Tibial artery (tissue), 4 donors: ENCODE results near the gene DEUP1.

Experiments used
- DNase-seq, 2 donors: peaks; one replicate each; pipeline ENCODE4 v3.0.0-alpha.2; 2019
- H3K27ac ChIP-seq, 2 donors: fragments of 200-600 bp; sonication (generic) in 1 of 2; 1 replicate in 1 of 2; 2 replicates in 1 of 2; pipeline ENCODE4 v1.5.1; 2018 to 2019; ENCODE audit warnings: mild to moderate bottlenecking in 1 of 2
- H3K27me3 ChIP-seq, 2 donors: fragments of 200-600 bp; sonication (generic) in 1 of 2; one replicate each; pipeline versions ENCODE4 v1.5.1 to v1.6.0; 2016 to 2019
- H3K36me3 ChIP-seq, 3 donors: fragments of 200-600 bp; sonication (generic) in 2 of 3; one replicate each; pipeline ENCODE4 v1.5.1; 2016 to 2019; ENCODE audit warnings: mild to moderate bottlenecking in 2 of 3
- H3K4me1 ChIP-seq, 4 donors: fragments of 200-600 bp; sonication (generic) in 2 of 4; 1 replicate in 3 of 4; 2 replicates in 1 of 4; pipeline ENCODE4 v1.5.1; 2016 to 2019
- H3K4me3 ChIP-seq, 2 donors: fragments of 200-600 bp; sonication (generic) in 1 of 2; 1 replicate in 1 of 2; 2 replicates in 1 of 2; pipeline ENCODE4 v1.5.1; 2018 to 2019; ENCODE audit warnings: mild to moderate bottlenecking in 2 of 2
- H3K9me3 ChIP-seq, 3 donors: fragments of 200-600 bp; sonication (generic) in 1 of 3; one replicate each; pipeline ENCODE4 v1.5.1; 2016 to 2019
- CTCF ChIP-seq, 2 experiments: fragments of 200-600 bp in 1 of 2; fragments of 450-650 bp in 1 of 2; IDR thresholded peaks; one replicate each; pipeline ENCODE4 v1.5.1; 2017 to 2019; ENCODE audit warnings: antibody characterized with exemption in 2 of 2, mild to moderate bottlenecking in 1 of 2, moderate library complexity in 1 of 2
- intact Hi-C: fragments of 100-400 bp; cut with DNase I; formaldehyde crosslinking; loops from one replicate; pipeline ENCODE4 v1.15.0; 2023; ENCODE audit warnings: low total_unique reads

DEUP1 gene

GRCh38 chr11:93394488-93394887, 63.9 kb downstream of the DEUP1 start:
- Histone ChIP-seq H3K4me1 (no peaks in the 10 kb centered on the region), H3K36me3 (no peaks in the 10 kb centered on the region), H3K9me3 (no peaks in the 10 kb centered on the region), H3K4me3 (no peak overlapping the region), H3K27ac (no peak overlapping the region), H3K27me3 (no peaks in the 10 kb centered on the region)
- intact Hi-C loops, result no loop called here
- no peak for TF ChIP-seq CTCF (IDR thresholded peaks at IDR 0.05)
- no peak for DNase-seq

- TF ChIP-seq CTCF (IDR thresholded peaks at IDR 0.05), result no peak
- H3K4me3 ChIP-seq, result no peak overlapping the region
- H3K4me1 ChIP-seq, result no peaks in the 10 kb centered on the region
- H3K27me3 ChIP-seq, result no peaks in the 10 kb centered on the region
- DNase-seq, result no peak
- intact Hi-C loops, result no loop called here
- no peaks in the 10 kb centered on the region for H3K36me3 ChIP-seq
- no peak overlapping the region for H3K27ac ChIP-seq
- H3K9me3 ChIP-seq, result no peaks in the 10 kb centered on the region
Measured at GRCh38 chr11:93396316-93396715, 65.8 kb downstream of the DEUP1 start.

GRCh38 chr11:93403930-93404329, 73.4 kb downstream of the DEUP1 start:
- intact Hi-C loops, result no loop called here

GRCh38 chr11:93407777-93408401, 77.3 kb downstream of the DEUP1 start:
- H3K4me3 ChIP-seq, result no peak overlapping the region
- TF ChIP-seq CTCF (IDR thresholded peaks at IDR 0.05), result no peak
- intact Hi-C loops, result no loop called here
- DNase-seq, result no peak
- no peaks in the 10 kb centered on the region for H3K27me3 ChIP-seq
- no peaks in the 10 kb centered on the region for H3K36me3 ChIP-seq
- H3K27ac ChIP-seq, result no peak overlapping the region
- no peaks in the 10 kb centered on the region for H3K4me1 ChIP-seq
- no peaks in the 10 kb centered on the region for H3K9me3 ChIP-seq

More at GRCh38 chr11:93403930-93404329, 73.4 kb downstream of the DEUP1 start:
- Histone ChIP-seq H3K27me3 (no peaks in the 10 kb centered on the region), H3K27ac (no peak overlapping the region), H3K9me3 (no peaks in the 10 kb centered on the region), H3K36me3 (no peaks in the 10 kb centered on the region), H3K4me1 (no peaks in the 10 kb centered on the region), H3K4me3 (no peak overlapping the region)
- no peak for DNase-seq
- no peak for TF ChIP-seq CTCF (IDR thresholded peaks at IDR 0.05)

- TF ChIP-seq CTCF (IDR thresholded peaks at IDR 0.05), result no peak
- no peaks in the 10 kb centered on the region for H3K27me3 ChIP-seq
- H3K4me3 ChIP-seq, result no peak overlapping the region
- H3K4me1 ChIP-seq, result no peaks in the 10 kb centered on the region
- no peak overlapping the region for H3K27ac ChIP-seq
- no peaks in the 10 kb centered on the region for H3K9me3 ChIP-seq
- no peak for DNase-seq
- no peaks in the 10 kb centered on the region for H3K36me3 ChIP-seq
- intact Hi-C loops, result no loop called here
Measured at GRCh38 chr11:93410441-93410840, 79.9 kb downstream of the DEUP1 start.

- no peak overlapping the region for H3K4me3 ChIP-seq
- intact Hi-C loops, result no loop called here
- DNase-seq, result no peak
- no peaks in the 10 kb centered on the region for H3K36me3 ChIP-seq
- TF ChIP-seq CTCF (IDR thresholded peaks at IDR 0.05), result no peak
- no peaks in the 10 kb centered on the region for H3K9me3 ChIP-seq
- no peak overlapping the region for H3K27ac ChIP-seq
- H3K27me3 ChIP-seq, result no peaks in the 10 kb centered on the region
- no peaks in the 10 kb centered on the region for H3K4me1 ChIP-seq
Measured at GRCh38 chr11:93411705-93412104, 81.2 kb downstream of the DEUP1 start.
